GM12801 (cell line): ENCODE results near the gene MESD.

ENCODE experiments used
- CTCF ChIP-seq: IDR thresholded peaks from one replicate; pipeline ENCODE4 v1.5.1; 2011; ENCODE audit warnings: control low read depth; ENCODE audit not compliant: insufficient read length; ENCODE audit errors: extremely low read depth

The MESD gene

DNA sequence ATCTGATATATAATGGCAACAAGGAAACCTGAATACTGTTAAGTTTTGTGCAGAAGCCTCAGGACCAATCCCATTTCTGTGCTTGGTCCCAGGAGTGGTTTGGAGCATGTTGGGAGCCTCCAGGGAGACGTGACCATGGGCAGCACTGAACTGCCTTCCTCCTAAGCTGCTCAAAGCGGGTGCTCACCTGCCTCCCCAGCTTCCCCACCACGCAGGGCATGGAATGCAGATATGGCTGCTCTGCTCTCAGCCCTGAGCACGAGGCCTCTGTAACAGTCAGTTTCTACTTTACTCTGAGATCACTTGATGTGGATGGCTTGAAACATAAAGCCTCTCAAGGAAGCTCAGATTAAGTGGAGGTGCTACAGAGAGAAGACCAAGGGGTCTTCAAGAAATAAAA is 49.3 kb downstream of the MESD start:
- no peak for TF ChIP-seq CTCF

DNA sequence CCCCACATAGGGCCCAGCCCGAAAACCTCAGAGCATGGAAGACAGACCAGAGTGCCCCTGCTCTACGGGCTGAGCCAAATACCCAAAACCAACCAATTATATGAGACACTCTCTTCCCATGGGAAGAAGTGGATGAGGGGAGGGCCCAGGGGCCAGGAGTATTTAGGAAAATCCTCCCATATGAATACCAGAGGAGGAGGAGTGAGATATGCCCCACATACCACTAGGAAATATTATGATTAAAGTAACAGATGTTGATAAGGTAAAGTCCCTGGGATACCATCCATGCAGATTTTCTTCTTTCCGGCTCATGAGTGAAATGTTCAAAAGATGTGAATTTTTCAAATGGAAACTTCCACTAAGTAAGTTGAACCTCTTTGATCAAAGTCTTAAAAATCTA is 50.4 kb downstream of the MESD start:
- TF ChIP-seq CTCF = no peak

- no peak for TF ChIP-seq CTCF
Observed at GRCh38 chr15:80937718-80938117, 51.9 kb downstream of the MESD start.

DNA sequence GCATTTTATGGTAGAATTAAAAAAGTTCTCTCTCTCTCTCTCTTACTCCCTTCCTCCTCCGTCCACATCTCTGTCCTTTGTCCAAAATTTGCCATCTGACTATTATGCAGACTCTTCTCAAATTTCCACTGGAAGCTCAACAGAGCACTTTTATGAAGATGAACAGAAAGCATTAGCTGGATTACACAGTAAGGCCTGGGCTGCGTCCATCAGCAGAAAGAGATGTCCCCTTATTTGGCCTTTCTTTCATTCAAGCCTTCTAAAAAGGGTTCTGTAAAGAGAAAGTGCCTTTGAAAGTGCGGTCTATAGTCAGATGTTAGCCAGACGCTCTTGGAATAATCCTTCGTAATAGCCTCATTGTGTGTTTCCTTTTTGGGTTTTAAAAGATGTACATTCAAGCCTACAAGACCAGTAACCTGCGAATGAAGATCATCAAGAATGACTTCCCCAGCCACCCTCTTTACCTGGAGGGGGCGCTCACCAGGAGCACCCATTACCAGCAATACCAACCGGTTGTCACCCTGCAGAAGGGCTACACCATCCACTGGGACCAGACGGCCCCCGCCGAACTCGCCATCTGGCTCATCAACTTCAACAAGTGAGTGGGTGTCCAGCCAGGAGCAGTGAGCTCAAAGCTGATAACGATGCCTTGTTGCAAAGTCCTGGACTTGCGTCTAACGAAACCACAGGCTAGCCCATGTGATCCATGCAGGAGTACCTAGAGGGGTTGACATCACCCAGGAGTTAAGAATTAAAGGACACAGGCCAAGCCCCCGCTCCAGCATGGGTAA is 53.1 kb downstream of the MESD start:
- TF ChIP-seq CTCF = no peak

DNA sequence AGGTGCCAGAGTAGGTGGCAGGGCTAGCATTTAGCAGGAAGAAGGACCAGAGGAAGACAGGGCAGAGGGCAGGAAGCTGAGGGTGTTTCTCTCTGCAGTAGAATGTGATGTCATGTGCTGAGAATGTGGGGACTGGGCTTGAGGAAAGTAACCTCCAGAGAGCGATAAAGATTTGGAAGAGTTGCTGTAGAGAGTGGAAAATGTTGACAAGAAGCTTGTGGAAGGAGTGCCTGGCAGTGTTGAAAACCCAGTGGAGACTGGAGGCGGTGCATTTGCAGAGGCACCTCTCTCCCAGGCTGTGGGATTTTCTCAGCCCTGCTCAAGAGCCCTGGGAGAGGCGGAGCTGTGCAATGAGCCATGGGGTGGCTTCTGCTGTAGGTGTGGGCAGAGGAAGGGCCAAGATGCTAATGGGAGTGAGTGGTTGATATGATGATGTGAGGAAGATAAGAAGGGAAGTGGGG is 54.8 kb downstream of the MESD start:
- TF ChIP-seq CTCF = no peak

DNA sequence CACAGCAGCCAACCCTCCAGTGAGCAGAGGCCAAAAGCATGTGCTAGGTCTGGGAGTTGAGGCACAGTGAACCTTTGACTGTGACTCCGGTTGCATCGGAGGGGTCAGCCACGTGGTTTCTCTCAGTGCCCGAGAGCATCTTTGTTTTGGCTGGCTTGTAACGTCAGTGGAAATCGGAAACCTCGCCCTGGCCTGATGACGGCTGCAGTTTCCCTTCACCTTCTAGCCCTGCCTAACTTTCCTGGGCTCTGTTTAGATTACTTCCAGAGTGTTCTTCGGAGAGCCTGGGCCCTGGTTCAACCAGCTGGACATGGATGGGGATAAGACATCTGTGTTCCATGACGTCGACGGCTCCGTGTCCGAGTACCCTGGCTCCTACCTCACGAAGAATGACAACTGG is 56.6 kb downstream of the MESD start:
- no peak for TF ChIP-seq CTCF

- TF ChIP-seq CTCF = no peak
Observed at GRCh38 chr15:80932513-80932815, 57.2 kb downstream of the MESD start.
